ENCODE measurements around the gene NHEJ1. TPM values are rescaled to one million over a fixed set of nuclear protein-coding genes. Genes with fewer than 3 reads are reported as not detected.

The NHEJ1 gene
- total and polyA plus RNA-seq, 2 of the 13 experiments (the other 11 are each of a cell fraction or from before 2014, with no cell fraction given): 30.0 to 30.7 TPM

DNA sequence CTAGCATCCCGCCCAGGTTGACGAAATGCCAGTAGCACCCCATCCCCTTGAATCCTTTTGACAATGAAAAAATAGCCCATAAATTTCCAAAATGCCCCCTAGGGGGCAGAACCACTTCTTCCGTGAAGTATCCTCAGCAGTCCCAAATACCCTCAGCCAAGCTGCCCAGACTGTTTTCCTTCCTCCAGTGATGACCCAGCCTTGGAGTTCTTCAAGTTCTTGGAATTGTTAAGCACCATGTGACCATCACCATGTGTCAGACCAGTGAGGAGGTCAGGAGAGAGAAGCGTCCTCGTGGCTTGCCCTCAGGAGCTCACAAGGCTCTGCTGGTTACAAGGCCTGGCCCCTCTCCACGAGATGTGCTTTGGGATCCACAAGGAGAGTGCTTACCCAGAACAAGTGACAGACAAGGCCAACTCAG is 10.6 kb upstream of the NHEJ1 start (continued):
- no peak for TF ChIP-seq GPN1 (CRISPR knock-in tag; IDR thresholded peaks at IDR 0.05; ENCODE audit: borderline replicate concordance)
- TF ChIP-seq ZNF274 (CRISPR knock-in tag; IDR thresholded peaks at IDR 0.05): 0 out of 2 replicates have a peak, but pooled peaks have one; percentile 24
- TF ChIP-seq, protein P1, sequence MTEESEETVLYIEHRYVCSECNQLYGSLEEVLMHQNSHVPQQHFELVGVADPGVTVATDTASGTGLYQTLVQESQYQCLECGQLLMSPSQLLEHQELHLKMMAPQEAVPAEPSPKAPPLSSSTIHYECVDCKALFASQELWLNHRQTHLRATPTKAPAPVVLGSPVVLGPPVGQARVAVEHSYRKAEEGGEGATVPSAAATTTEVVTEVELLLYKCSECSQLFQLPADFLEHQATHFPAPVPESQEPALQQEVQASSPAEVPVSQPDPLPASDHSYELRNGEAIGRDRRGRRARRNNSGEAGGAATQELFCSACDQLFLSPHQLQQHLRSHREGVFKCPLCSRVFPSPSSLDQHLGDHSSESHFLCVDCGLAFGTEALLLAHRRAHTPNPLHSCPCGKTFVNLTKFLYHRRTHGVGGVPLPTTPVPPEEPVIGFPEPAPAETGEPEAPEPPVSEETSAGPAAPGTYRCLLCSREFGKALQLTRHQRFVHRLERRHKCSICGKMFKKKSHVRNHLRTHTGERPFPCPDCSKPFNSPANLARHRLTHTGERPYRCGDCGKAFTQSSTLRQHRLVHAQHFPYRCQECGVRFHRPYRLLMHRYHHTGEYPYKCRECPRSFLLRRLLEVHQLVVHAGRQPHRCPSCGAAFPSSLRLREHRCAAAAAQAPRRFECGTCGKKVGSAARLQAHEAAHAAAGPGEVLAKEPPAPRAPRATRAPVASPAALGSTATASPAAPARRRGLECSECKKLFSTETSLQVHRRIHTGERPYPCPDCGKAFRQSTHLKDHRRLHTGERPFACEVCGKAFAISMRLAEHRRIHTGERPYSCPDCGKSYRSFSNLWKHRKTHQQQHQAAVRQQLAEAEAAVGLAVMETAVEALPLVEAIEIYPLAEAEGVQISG (CRISPR knock-in tag; IDR thresholded peaks at IDR 0.05): no peak
- no peak for TF ChIP-seq FOXJ3 (CRISPR knock-in tag; IDR thresholded peaks at IDR 0.05; ENCODE audit: borderline replicate concordance)
- TF ChIP-seq, protein P2, sequence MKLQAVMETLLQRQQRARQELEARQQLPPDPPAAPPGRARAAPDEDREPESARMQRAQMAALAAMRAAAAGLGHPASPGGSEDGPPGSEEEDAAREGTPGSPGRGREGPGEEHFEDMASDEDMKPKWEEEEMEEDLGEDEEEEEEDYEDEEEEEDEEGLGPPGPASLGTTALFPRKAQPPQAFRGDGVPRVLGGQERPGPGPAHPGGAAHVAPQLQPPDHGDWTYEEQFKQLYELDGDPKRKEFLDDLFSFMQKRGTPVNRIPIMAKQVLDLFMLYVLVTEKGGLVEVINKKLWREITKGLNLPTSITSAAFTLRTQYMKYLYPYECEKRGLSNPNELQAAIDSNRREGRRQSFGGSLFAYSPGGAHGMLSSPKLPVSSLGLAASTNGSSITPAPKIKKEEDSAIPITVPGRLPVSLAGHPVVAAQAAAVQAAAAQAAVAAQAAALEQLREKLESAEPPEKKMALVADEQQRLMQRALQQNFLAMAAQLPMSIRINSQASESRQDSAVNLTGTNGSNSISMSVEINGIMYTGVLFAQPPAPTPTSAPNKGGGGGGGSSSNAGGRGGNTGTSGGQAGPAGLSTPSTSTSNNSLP (IDR thresholded peaks at IDR 0.05; ENCODE audit: low read depth, low read length): no peak
- no peak for TF ChIP-seq SIN3B (IDR thresholded peaks at IDR 0.05; ENCODE audit: low read length)
- TF ChIP-seq KDM3A (CRISPR knock-in tag; IDR thresholded peaks at IDR 0.05; ENCODE audit: low read depth): no peak
- no peak for TF ChIP-seq KDM5A (IDR thresholded peaks at IDR 0.05; ENCODE audit: borderline replicate concordance, low read length)
- TF ChIP-seq, protein P3, sequence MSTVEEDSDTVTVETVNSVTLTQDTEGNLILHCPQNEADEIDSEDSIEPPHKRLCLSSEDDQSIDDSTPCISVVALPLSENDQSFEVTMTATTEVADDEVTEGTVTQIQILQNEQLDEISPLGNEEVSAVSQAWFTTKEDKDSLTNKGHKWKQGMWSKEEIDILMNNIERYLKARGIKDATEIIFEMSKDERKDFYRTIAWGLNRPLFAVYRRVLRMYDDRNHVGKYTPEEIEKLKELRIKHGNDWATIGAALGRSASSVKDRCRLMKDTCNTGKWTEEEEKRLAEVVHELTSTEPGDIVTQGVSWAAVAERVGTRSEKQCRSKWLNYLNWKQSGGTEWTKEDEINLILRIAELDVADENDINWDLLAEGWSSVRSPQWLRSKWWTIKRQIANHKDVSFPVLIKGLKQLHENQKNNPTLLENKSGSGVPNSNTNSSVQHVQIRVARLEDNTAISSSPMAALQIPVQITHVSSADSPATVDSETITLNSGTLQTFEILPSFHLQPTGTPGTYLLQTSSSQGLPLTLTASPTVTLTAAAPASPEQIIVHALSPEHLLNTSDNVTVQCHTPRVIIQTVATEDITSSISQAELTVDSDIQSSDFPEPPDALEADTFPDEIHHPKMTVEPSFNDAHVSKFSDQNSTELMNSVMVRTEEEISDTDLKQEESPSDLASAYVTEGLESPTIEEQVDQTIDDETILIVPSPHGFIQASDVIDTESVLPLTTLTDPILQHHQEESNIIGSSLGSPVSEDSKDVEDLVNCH (CRISPR knock-in tag; IDR thresholded peaks at IDR 0.05): no peak
- TF ChIP-seq ZNF350 (CRISPR knock-in tag; IDR thresholded peaks at IDR 0.05; ENCODE audit: borderline replicate concordance, low read depth): no peak
- TF ChIP-seq YY1 (IDR thresholded peaks at IDR 0.05; ENCODE audit: insufficient read depth, insufficient replicate concordance, low read depth, low read length): no peak
- TF ChIP-seq CHCHD3 (CRISPR knock-in tag; IDR thresholded peaks at IDR 0.05): no peak
- TF ChIP-seq MEF2D (CRISPR knock-in tag; IDR thresholded peaks at IDR 0.05): no peak
- TF ChIP-seq POLR2G (IDR thresholded peaks at IDR 0.05; ENCODE audit: low read depth, low read length): peak; percentile 26; the same call in 1 of the 2 replicates
- TF ChIP-seq, protein P4, sequence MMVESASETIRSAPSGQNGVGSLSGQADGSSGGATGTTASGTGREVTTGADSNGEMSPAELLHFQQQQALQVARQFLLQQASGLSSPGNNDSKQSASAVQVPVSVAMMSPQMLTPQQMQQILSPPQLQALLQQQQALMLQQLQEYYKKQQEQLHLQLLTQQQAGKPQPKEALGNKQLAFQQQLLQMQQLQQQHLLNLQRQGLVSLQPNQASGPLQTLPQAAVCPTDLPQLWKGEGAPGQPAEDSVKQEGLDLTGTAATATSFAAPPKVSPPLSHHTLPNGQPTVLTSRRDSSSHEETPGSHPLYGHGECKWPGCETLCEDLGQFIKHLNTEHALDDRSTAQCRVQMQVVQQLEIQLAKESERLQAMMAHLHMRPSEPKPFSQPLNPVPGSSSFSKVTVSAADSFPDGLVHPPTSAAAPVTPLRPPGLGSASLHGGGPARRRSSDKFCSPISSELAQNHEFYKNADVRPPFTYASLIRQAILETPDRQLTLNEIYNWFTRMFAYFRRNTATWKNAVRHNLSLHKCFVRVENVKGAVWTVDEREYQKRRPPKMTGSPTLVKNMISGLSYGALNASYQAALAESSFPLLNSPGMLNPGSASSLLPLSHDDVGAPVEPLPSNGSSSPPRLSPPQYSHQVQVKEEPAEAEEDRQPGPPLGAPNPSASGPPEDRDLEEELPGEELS (CRISPR knock-in tag; IDR thresholded peaks at IDR 0.05): no peak
- no peak for TF ChIP-seq ZNF17 (CRISPR knock-in tag; IDR thresholded peaks at IDR 0.05)
- TF ChIP-seq ZMAT3 (CRISPR knock-in tag; conservative IDR thresholded peaks at IDR 0.05): 0 out of 2 replicates have a peak, but pooled peaks have one; percentile 30

Measured in HepG2 (cell line).